ENCODE data around the gene SLCO1C1.
"Not testable (repeated sequence)": the region's sequence is repeated elsewhere in the genome, so short reads cannot be mapped to it uniquely, and the experiment has no call there.

Gene SLCO1C1

GRCh38 chr12:20695232-20695631 lies at the start of gene SLCO1C1:
SLCO1C1 (plus strand) TSS chr12:20695332; CDS start chr12:20699577, 4,245 bp downstream.
- no peak for DNase-seq (ENCODE audit: low spot score)

GRCh38 chr12:20646239-20646827 lies 48.8 kb upstream of the SLCO1C1 start:
- no peak for DNase-seq (ENCODE audit: low spot score)

GRCh38 chr12:20653871-20654270 lies 41.3 kb upstream of the SLCO1C1 start:
- no peak for DNase-seq (ENCODE audit: low spot score)

GRCh38 chr12:20656600-20656999 lies 38.5 kb upstream of the SLCO1C1 start:
- DNase-seq (ENCODE audit: low spot score): no peak

GRCh38 chr12:20657496-20657895 lies 37.6 kb upstream of the SLCO1C1 start:
- DNase-seq (ENCODE audit: low spot score): no peak

GRCh38 chr12:20681334-20681733 lies 13.8 kb upstream of the SLCO1C1 start:
- no peak for DNase-seq (ENCODE audit: low spot score)

GRCh38 chr12:20696181-20696905 lies 1.2 kb downstream of the SLCO1C1 start:
- DNase-seq (ENCODE audit: low spot score): no peak

- no peak for DNase-seq (ENCODE audit: low spot score)
Measured at GRCh38 chr12:20701106-20701505, 6.0 kb downstream of the SLCO1C1 start.

- no peak for DNase-seq (ENCODE audit: low spot score)
Measured at GRCh38 chr12:20704860-20705259, 9.7 kb downstream of the SLCO1C1 start.

GRCh38 chr12:20711846-20712245 lies 16.7 kb downstream of the SLCO1C1 start:
- no peak for DNase-seq (ENCODE audit: low spot score)

- DNase-seq (ENCODE audit: low spot score): no peak
Measured at GRCh38 chr12:20716037-20716436, 20.9 kb downstream of the SLCO1C1 start.

- DNase-seq (ENCODE audit: low spot score): no peak
Measured at GRCh38 chr12:20716985-20717384, 21.9 kb downstream of the SLCO1C1 start.

- DNase-seq (ENCODE audit: low spot score): no peak
Measured at GRCh38 chr12:20718294-20718693, 23.2 kb downstream of the SLCO1C1 start.

GRCh38 chr12:20722142-20722541 lies 27.0 kb downstream of the SLCO1C1 start:
- DNase-seq (ENCODE audit: low spot score): no peak

- no peak for DNase-seq (ENCODE audit: low spot score)
Measured at GRCh38 chr12:20731274-20731673, 36.1 kb downstream of the SLCO1C1 start.

GRCh38 chr12:20740972-20741371 lies 45.8 kb downstream of the SLCO1C1 start:
- no peak for DNase-seq (ENCODE audit: low spot score)

GRCh38 chr12:20748198-20748597 lies 53.1 kb downstream of the SLCO1C1 start:
- no peak for DNase-seq (ENCODE audit: low spot score)

- DNase-seq (ENCODE audit: low spot score): no peak
Measured at GRCh38 chr12:20751046-20751445, 55.9 kb downstream of the SLCO1C1 start.

- no peak for DNase-seq (ENCODE audit: low spot score)
Measured at GRCh38 chr12:20777420-20777819, 82.3 kb downstream of the SLCO1C1 start.

GRCh38 chr12:20778969-20779368 lies 83.8 kb downstream of the SLCO1C1 start:
- DNase-seq (ENCODE audit: low spot score): no peak

GRCh38 chr12:20779971-20780370 lies 84.8 kb downstream of the SLCO1C1 start:
- DNase-seq (ENCODE audit: low spot score): not testable (repeated sequence)

GRCh38 chr12:20783796-20784357 lies 88.7 kb downstream of the SLCO1C1 start:
- not testable (repeated sequence) for DNase-seq (ENCODE audit: low spot score)

- no peak for DNase-seq (ENCODE audit: low spot score)
Measured at GRCh38 chr12:20792971-20793370, 97.8 kb downstream of the SLCO1C1 start.

All from CD4-positive, alpha-beta T cell treated with Interleukin-15 for 4 hours (primary cell).